Peyer's patch (tissue), 4 donors: ENCODE data around the gene LINGO1.

ENCODE experiments used
- CTCF ChIP-seq, 6 experiments: fragments of 450-650 bp in 4 of 6; fragments of 200-600 bp in 2 of 6; sonication (generic) in 1 of 6; IDR thresholded peaks; one replicate each; pipeline ENCODE4 v1.5.1; 2017 to 2019; ENCODE audit warnings: antibody characterized with exemption in 6 of 6, mild to moderate bottlenecking in 3 of 6, moderate library complexity in 1 of 6
- POLR2A ChIP-seq, 2 donors: fragments of 450-650 bp; IDR thresholded peaks; one replicate each; pipeline ENCODE4 v1.5.1; 2017; ENCODE audit warnings: antibody characterized with exemption in 2 of 2, mild to moderate bottlenecking in 2 of 2, moderate library complexity in 2 of 2

GRCh38 chr15:77629070-77630030 lies 3.4 kb downstream of the LINGO1 start:
- no peak for TF ChIP-seq CTCF (IDR thresholded peaks at IDR 0.05)
- TF ChIP-seq POLR2A (IDR thresholded peaks at IDR 0.05): no peak
